Brain pericyte (primary cell): Measurements from ENCODE around the gene USP35.
"Not testable (repeated sequence)": the region's sequence is repeated elsewhere in the genome, so short reads cannot be mapped to it uniquely, and the experiment has no call there.

Experiments
- DNase-seq: peaks from one replicate; pipeline ENCODE4 v3.0.0-alpha.2; 2012; ENCODE audit warnings: low read depth, low spot score

USP35 gene

GRCh38 chr11:78216571-78217287 lies 28.0 kb downstream of the USP35 start:
- DNase-seq: no peak

- DNase-seq: no peak
These were observed 29.2 kb downstream of the USP35 start for GRCh38 chr11:78217650-78218541.

GRCh38 chr11:78218707-78219492 lies 30.2 kb downstream of the USP35 start:
- DNase-seq: no peak

- DNase-seq: no peak
These were observed 30.9 kb downstream of the USP35 start for GRCh38 chr11:78219493-78220217.

- no peak for DNase-seq
These were observed 31.8 kb downstream of the USP35 start for GRCh38 chr11:78220218-78221157.

GRCh38 chr11:78221396-78222315 lies 32.9 kb downstream of the USP35 start:
- DNase-seq: no peak

- DNase-seq: not testable (repeated sequence)
These were observed 34.0 kb downstream of the USP35 start for GRCh38 chr11:78222726-78223125.

- no peak for DNase-seq
These were observed 34.7 kb downstream of the USP35 start for GRCh38 chr11:78223320-78223954.

GRCh38 chr11:78224506-78224905 lies 35.8 kb downstream of the USP35 start:
- no peak for DNase-seq

- DNase-seq: no peak
These were observed 36.2 kb downstream of the USP35 start for GRCh38 chr11:78224906-78225420.

GRCh38 chr11:78226684-78227680 lies 38.3 kb downstream of the USP35 start:
- no peak for DNase-seq

GRCh38 chr11:78227921-78228320 lies 39.2 kb downstream of the USP35 start:
- no peak for DNase-seq

GRCh38 chr11:78228467-78228866 lies 39.7 kb downstream of the USP35 start:
- DNase-seq: no peak

GRCh38 chr11:78229106-78229505 lies 40.4 kb downstream of the USP35 start:
- DNase-seq: no peak

- no peak for DNase-seq
These were observed 41.6 kb downstream of the USP35 start for GRCh38 chr11:78230161-78230877.

- no peak for DNase-seq
These were observed 43.3 kb downstream of the USP35 start for GRCh38 chr11:78231962-78232501.
